Measurements from ENCODE around the gene CDK5RAP2. TPM values are rescaled to one million over a fixed set of nuclear protein-coding genes. Genes with fewer than 3 reads are reported as not detected.

CDK5RAP2 gene
- total RNA-seq, 1 donor from 2014 or later = 50.8 TPM

- Mint-ChIP-seq H3K36me3 (ENCODE audit: low read depth, unreplicated experiment) (peaks cover 26% of the 10 kb centered on the region), H3K9me3 (ENCODE audit: unreplicated experiment) (no peaks in the 10 kb centered on the region), H3K27ac (ENCODE audit: unreplicated experiment) (peak overlapping the region; percentile 78), H3K4me1 (ENCODE audit: unreplicated experiment) (peaks cover 13% of the 10 kb centered on the region), H3K4me3 (ENCODE audit: unreplicated experiment) (no peak overlapping the region), H3K27me3 (ENCODE audit: unreplicated experiment) (peaks cover 3% of the 10 kb centered on the region)
- no peak for TF ChIP-seq CTCF (IDR thresholded peaks at IDR 0.05; ENCODE audit: unreplicated experiment)
- DNase-seq (ENCODE audit: low spot score) = no peak
These were observed 186.4 kb downstream of the CDK5RAP2 start for GRCh38 chr9:120393386-120394057.

- H3K27me3 Mint-ChIP-seq (ENCODE audit: unreplicated experiment) = peaks cover 7% of the 10 kb centered on the region
- H3K4me3 Mint-ChIP-seq (ENCODE audit: unreplicated experiment) = no peak overlapping the region
- H3K9me3 Mint-ChIP-seq (ENCODE audit: unreplicated experiment) = no peaks in the 10 kb centered on the region
- H3K36me3 Mint-ChIP-seq (ENCODE audit: low read depth, unreplicated experiment) = peaks cover 26% of the 10 kb centered on the region
- TF ChIP-seq CTCF (IDR thresholded peaks at IDR 0.05; ENCODE audit: unreplicated experiment) = no peak
- H3K27ac Mint-ChIP-seq (ENCODE audit: unreplicated experiment) = no peak overlapping the region
- peaks cover 13% of the 10 kb centered on the region for H3K4me1 Mint-ChIP-seq (ENCODE audit: unreplicated experiment)
- no peak for DNase-seq (ENCODE audit: low spot score)
These were observed 187.3 kb downstream of the CDK5RAP2 start for GRCh38 chr9:120392711-120393110.

GRCh38 chr9:120392245-120392644, 187.7 kb downstream of the CDK5RAP2 start:
- Mint-ChIP-seq H3K4me3 (ENCODE audit: unreplicated experiment) (no peak overlapping the region), H3K9me3 (ENCODE audit: unreplicated experiment) (no peaks in the 10 kb centered on the region), H3K27ac (ENCODE audit: unreplicated experiment) (no peak overlapping the region), H3K4me1 (ENCODE audit: unreplicated experiment) (peaks cover 13% of the 10 kb centered on the region), H3K27me3 (ENCODE audit: unreplicated experiment) (peaks cover 7% of the 10 kb centered on the region), H3K36me3 (ENCODE audit: low read depth, unreplicated experiment) (peaks cover 29% of the 10 kb centered on the region)
- no peak for DNase-seq (ENCODE audit: low spot score)
- TF ChIP-seq CTCF (IDR thresholded peaks at IDR 0.05; ENCODE audit: unreplicated experiment) = no peak

GRCh38 chr9:120391691-120392090, 188.3 kb downstream of the CDK5RAP2 start:
- no peaks in the 10 kb centered on the region for H3K9me3 Mint-ChIP-seq (ENCODE audit: unreplicated experiment)
- peaks cover 29% of the 10 kb centered on the region for H3K36me3 Mint-ChIP-seq (ENCODE audit: low read depth, unreplicated experiment)
- no peak for TF ChIP-seq CTCF (IDR thresholded peaks at IDR 0.05; ENCODE audit: unreplicated experiment)
- peaks cover 13% of the 10 kb centered on the region for H3K4me1 Mint-ChIP-seq (ENCODE audit: unreplicated experiment)
- peaks cover 7% of the 10 kb centered on the region for H3K27me3 Mint-ChIP-seq (ENCODE audit: unreplicated experiment)
- no peak overlapping the region for H3K4me3 Mint-ChIP-seq (ENCODE audit: unreplicated experiment)
- H3K27ac Mint-ChIP-seq (ENCODE audit: unreplicated experiment) = no peak overlapping the region
- DNase-seq (ENCODE audit: low spot score) = no peak

GRCh38 chr9:120390637-120391190, 189.3 kb downstream of the CDK5RAP2 start:
- Mint-ChIP-seq H3K27ac (ENCODE audit: unreplicated experiment) (no peak overlapping the region), H3K4me1 (ENCODE audit: unreplicated experiment) (peaks cover 13% of the 10 kb centered on the region), H3K36me3 (ENCODE audit: low read depth, unreplicated experiment) (peaks cover 29% of the 10 kb centered on the region), H3K9me3 (ENCODE audit: unreplicated experiment) (no peaks in the 10 kb centered on the region), H3K27me3 (ENCODE audit: unreplicated experiment) (peaks cover 7% of the 10 kb centered on the region), H3K4me3 (ENCODE audit: unreplicated experiment) (no peak overlapping the region)
- no peak for TF ChIP-seq CTCF (IDR thresholded peaks at IDR 0.05; ENCODE audit: unreplicated experiment)
- DNase-seq (ENCODE audit: low spot score) = no peak
